Activated gamma-delta T cell (primary cell): ENCODE data around the gene MYO15B.

ENCODE experiments used
- DNase-seq: peaks from one replicate; lab custom pipeline; 2025; lab: John Stamatoyannopoulos, UW

The MYO15B gene

DNA sequence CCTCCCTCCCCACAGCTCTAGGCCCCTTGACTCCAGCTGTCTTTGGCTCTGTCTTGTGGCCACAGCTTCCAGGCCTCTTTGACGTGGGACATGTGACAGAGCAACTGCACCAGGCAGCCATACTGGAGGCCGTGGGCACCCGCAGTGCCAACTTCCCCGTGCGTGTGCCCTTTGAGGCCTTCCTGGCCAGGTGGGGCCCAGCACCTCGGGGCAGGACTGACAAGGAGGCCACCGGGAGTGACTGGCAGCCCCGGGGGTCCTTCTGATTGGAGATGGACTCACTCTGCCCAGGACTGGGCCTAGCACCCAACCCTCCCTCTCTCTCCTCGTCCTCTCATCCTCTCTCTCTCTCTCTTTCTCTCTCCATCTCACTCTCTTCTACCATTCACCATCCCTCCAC is 15.5 kb downstream of the MYO15B start:
- DNase-seq: no peak

DNA sequence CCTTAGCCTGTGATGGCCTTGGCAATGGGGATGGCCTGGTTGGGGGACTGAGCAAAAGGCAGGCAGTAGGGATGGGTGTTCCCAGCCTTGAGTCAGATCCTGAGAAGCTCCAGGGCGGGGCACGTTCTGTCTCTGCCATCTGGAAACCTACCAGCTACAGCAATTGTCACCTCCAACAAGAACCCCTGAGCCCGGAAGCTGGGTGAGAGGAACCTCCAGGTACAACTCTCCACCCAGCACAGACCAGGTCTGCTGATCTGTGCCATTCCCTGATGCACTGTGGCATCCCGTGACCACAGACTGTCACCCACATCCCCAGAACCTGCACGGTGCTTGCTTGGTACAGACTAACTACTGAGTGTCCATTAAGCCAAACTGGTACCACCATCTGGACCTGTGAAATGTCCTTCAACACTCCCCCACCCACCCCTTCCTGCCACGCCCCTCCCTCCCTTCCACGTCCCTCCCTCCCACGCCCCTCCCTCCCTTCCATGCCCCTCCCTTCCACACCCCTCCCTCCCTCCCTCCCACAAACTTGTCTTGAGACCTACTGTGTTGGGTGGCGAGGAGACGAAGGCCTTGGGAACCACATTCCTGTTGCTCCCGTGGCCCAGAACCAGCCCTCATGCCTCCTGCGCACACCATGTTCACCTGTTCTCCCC is 16.6 kb downstream of the MYO15B start:
- DNase-seq: no peak

DNA sequence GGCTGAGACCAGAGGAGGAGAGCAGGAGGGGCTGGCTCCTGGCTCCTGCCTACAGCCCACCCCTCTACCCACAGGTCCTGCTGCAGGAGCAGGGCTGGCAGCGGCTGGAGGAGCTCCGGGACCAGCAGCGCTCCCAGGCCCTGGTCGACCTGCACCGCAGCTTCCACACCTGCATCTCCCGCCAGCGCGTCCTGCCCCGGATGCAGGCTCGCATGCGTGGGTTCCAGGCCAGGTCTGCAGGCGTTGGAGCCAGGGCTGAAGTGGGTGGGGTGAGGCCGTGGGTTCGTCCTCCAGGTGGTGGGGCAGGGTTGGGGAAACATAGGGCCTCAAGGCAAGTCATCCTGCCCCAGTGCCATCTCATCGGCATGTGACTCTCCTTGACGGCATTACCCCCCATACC is 18.2 kb downstream of the MYO15B start:
- DNase-seq: no peak

DNA sequence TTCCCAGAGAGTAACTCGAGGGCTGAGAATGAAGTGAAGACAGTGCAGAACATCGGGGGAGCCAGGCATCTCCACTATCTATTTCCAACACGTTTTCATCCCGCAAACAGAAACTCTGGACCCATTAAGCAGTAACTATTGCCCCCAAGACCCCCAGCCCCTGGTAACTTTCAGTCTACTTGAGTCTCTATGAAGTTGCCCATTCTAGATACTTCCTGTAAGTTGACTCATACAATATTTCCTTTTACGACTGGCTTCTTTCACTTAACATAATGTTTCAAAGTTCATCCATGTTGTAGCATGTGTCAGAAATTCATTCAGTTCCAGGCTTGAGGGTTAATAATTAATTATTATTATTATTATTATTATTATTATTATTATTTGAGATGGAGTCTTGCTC is 19.5 kb downstream of the MYO15B start:
- DNase-seq: no peak

DNA sequence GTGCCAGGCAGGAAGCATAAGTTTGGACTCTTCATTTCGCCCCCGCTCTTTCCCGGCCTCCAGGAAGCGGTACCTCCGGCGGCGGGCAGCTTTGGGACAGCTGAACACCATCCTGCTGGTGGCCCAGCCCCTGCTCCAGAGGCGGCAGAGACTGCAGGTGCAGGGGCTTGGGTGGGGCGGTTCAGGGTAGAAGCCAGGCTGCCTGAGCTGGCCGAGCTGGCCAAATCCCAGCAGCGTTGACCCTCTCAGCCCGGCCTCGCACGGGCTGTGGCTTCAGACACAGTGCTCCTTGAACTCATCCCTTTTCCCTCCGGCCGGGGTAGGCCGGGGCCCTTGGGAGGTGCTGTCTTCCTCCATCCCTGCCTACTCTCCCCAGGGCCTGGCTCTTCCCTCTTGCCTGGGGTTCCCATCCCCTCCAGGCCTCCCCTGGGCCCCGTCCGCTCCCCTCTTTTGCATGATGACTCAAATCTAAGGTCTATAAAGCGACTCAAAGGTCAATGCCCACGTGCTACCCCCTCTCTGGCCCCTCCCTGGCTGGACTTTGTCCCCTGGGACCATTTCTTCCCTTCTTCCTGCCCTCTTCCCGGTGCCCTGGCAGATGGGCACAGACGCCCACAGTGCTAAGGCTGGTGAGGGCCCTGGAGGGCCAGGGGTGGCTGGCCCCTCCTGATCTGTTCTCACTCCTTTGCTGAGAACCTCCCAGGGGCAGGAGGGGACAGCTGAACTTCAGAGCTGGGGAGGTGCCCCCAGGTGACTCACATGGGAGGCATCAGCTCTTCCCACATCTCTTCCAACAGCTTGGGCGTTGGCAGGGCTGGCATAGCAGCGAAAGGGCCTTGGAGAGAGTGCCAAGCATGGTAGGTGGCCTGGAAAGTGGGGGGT is 22.7 kb downstream of the MYO15B start:
- no peak for DNase-seq

DNA sequence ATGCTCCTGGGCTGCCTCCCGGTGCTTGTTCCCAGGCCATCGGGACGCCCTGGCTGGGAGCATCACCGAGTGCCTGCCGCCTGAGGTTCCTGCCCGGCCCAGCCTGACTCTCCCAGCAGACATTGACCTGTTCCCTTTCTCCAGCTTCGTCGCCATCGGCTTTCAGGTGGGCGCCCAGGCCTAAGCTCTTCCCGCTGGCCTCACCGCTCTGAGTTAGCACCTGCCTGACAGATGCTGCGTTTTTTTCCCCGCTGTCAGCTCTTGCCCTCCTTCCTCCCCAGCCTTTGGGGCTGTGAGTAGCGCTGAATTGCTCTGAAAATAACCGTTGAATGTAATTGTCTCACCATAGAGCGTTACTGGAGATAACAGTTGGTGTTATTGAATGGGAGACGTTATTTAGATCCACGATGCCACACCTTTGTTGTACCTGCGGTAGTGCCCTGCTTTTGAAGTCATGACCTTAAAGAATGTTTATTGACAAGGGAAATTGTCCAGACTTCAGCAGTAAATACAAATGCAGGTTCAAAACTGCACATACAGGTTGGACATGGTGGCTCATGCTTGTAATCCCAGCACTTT is 24.3 kb downstream of the MYO15B start:
- DNase-seq: no peak

DNA sequence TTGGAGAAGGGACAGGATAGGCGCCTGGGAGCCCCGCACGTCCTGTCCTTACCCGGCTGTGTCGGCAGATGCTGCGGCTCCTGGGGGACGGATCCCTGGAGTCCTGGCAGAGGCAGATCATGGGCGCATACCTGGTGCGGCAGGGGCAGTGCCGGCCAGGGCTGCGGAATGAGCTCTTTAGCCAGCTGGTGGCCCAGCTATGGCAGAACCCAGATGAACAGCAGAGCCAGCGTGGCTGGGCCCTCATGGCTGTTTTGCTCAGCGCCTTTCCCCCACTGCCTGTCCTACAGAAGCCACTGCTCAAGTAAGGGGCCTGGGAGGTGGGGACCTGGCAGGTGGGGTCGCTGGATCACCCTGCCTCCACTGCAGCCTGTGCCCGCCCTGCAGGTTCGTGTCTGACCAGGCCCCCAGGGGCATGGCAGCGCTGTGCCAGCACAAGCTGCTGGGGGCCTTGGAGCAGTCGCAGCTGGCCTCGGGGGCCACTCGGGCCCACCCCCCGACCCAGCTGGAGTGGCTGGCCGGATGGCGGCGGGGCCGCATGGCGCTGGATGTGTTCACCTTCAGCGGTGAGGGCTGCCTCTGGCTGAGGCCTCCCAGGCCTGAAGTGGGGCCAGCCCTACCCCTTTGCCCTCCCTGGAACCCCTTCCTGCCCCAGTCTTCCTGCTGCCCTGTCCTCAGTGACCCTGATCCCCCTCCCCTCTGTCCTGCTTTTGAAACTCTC is 25.5 kb downstream of the MYO15B start:
- no peak for DNase-seq

DNA sequence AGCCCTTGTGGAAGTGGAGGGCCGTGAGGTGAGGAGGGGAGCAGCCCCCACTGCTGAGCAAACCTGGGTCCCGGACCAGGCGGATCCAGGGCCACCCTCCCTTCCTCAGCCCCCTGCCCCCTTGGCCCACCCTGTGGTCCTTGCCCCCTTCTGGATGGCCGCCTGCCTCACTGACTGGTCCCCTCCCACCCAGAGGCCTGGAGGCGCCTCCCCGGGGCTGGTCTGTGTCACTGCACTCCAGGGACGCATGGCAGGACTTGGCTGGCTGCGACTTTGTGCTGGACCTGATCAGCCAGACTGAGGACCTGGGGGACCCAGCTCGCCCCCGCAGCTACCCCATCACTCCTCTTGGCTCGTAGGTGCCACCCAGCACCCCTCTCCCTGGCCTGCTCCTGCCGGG is 26.4 kb downstream of the MYO15B start:
- DNase-seq: no peak

DNA sequence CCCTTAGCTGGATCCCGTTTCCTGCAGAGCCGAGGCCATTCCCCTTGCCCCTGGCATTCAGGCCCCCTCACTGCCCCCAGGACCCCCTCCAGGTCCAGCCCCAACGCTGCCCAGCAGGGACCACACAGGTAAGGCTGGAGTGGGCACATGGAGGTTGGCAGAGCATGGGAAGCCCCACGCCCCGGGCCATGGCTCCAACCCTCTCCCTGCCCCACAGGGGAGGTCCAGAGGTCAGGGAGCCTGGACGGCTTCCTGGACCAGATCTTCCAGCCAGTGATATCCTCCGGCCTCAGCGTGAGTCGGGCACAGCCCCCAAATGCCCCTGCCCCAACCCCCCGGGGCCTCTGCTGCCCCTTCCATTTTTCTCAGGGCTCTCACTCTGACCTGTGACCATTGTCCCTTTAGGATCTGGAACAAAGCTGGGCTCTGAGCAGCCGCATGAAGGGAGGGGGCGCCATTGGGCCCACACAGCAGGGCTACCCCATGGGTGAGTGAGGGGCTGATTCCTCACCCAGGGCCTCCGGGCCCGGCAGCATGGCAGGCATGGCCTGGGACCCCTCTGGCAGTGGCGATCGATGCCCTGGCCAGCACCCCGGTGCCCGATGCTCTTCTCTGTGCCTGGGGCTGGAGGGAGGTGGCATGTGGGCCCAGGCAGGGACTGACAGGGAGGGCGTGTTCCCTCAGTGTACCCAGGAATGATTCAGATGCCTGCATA is 27.1 kb downstream of the MYO15B start:
- DNase-seq: no peak

DNA sequence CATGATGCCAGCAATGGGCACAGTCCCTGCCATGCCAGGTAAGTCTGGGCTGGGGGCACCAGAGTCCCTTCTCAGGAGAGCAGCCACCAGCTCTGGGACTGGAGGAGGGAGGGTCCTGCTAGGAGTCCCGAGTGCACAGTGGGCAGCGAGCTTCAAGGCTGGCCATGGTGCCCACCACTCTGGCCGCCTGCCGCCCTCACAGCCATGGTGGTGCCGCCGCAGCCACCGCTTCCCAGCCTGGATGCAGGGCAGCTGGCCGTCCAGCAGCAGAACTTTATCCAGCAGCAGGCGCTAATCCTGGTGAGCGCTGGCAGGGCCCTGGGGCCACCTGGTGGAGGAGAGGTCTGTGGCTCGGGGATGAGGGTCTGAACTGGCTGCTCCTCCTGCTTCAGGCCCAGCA is 27.7 kb downstream of the MYO15B start:
- DNase-seq: no peak

DNA sequence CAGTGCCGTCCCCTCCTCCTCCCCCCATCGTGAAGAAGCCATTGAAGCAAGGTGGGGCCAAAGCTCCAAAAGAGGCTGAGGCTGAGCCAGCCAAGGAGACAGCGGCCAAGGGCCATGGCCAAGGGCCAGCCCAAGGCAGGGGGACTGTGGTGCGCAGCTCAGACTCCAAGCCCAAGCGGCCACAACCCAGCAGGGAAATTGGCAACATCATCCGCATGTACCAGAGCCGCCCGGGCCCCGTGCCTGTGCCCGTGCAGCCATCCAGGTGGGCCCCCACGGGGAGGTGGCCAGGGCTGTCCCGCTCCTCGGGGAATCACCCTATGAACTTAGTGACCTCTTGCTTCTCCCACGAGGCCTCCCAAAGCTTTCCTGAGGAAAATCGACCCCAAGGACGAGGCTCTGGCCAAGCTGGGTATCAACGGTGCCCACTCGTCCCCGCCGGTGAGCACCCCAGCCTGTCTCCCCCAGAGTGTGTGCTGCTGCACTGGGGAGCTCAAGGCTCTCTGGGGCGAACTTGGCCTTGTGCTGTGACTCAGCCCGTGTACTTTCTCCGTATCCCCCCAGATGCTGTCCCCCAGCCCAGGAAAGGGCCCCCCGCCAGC is 29.0 kb downstream of the MYO15B start:
- DNase-seq: no peak

DNA sequence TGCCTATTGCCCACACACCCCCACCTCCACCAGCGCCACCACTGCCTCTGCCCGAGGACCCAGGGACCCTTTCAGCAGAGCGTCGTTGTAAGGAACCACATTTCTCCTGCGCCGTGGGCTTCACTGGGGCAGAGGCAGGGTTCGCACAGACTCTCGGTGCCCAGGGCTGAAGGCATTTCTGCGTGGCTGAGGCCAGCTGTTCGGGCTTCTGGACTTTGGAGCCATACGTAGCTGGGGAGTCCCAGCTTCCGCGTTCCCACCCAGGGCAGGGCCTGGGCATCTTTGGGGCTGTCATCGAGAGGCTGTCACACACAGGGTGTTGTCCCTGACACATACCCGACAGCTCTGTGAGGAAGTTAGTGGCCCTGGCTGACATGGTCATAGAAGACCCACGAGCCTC is 29.6 kb downstream of the MYO15B start:
- DNase-seq: no peak

DNA sequence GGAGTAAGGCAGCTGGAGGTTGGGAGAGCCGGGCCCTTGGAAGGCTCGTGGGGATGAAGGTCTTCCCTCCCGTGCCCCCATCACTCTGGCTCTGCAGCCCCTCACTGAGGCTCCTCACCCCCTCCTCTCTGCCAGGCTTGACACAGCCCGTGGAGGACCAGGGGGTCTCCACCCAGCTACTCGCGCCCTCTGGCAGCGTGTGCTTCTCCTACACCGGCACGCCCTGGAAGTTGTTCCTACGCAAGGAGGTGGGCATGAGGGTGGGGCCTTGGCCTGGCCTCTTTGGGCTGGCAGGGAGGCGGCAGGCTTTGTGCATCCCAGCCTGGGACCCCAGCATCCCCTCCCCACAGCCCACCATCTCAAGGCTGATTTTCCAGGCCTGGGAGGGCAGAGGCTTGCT is 30.1 kb downstream of the MYO15B start:
- DNase-seq: no peak

DNA sequence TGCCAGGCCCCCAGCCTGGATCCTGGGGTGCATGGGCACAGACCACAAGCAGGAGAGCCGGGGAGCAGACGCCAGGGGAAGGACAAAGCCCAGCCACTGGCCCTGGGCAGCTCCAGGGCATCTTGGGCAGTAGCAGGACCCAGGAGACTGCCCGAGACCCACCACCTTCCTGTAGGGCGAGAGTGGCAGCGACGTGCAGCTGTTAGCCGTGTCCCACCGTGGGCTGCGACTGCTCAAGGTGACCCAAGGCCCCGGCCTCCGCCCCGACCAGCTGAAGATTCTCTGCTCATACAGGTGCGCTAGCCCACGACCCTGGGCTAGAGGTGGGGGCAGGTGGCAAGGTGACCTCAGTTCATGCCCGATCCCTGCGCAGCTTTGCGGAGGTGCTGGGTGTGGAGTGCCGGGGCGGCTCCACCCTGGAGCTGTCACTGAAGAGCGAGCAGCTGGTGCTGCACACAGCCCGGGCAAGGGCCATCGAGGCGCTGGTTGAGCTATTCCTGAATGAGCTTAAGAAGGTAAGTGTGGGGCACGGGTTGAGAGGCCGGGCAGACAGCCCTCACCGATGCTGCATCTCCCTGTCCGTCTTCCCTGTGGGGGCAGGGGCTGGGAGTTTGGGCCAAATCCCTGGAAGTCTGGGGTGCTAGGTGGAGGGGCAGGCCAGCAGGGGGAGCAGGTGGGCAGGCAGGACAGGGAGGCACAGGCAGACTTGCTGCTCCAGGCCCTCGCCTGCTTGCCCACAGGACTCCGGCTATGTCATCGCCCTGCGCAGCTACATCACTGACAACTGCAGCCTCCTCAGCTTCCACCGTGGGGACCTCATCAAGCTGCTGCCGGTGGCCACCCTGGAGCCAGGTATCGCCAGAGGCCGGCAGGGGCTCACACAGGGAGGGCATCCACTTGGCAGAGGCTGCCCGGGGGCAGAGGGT is 32.2 kb downstream of the MYO15B start:
- DNase-seq: no peak

DNA sequence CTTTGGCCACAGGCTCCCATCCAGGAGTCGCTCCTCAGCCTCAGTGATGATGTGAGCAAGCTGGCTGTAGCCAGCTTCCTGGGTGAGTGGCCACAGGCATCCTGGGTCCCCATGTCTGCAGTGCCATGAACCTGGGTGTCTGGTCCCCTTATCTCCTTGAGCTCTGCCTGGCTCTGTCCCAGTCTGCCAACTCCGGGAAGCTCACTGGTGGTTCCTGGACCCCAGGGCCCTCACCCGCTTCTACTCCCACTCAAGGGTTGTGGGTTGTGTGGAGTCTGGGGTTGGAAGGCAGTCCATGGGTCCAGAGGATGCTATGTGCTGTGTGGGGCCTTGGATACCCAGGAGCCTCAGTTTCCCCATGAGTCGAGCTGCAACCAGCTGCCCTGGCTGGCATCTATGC is 33.9 kb downstream of the MYO15B start:
- DNase-seq: no peak

DNA sequence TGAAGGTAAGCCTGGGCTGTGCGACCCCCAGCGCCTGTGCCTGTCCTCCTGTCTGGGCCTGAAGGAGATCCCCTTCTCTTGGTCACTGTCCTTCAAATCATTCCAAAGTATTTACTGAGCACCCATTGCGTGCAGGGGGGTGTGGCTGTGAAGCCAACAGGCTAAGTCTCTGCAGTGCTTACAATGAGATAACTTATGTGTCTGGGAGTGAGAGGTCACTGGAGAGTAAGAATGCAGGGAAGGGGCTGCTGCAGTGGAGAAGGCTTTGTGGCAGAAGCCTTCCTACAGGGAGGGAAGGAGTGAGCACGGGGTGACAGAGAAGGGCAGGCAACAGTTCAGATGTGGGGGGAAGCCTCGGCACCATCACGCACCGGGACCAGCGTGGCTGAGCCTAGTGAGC is 34.5 kb downstream of the MYO15B start:
- DNase-seq: no peak

DNA sequence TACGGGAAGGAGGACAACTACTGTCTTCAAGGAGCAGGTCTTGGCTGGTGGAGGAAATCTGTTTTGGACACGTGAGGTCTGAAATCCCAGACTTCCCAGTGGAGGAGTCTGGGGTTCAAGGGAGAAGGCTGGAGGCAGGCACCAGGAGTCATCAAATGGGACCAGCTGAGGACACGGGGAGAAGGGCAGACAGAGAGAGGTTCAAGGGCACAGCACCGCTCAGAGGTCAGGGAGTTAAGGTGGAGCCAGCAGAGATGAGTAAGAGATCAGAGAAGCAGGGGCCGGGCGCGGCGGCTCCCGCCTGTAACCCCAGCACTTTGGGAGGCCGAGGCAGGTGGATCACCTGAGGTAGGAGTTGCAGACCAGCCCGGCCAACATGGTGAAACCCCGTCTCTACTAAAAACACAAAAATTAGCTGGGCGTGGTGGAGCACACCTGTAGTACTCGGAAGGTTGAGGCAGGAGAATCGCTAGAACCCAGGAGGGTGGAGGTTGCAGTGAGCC is 35.2 kb downstream of the MYO15B start:
- DNase-seq: no peak

DNA sequence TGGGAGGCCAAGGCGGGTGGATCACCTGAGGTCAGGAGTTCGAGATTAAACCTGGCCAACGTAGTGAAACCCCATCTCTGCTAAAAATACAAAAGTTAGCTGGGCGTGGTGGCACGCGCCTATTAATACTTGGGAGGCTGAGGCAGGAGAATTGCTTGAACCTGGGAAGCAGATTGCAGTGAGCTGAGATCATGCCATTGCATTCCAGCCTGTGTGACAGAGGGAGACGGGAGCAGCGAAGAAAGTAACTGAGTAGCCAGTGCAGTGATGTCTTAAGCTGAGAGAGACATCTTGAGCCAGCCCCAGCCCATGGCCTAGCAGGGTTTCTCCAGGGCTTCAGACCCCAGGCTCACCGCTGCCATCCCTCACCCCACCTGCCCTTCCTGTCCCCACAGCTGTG is 35.8 kb downstream of the MYO15B start:
- no peak for DNase-seq

DNA sequence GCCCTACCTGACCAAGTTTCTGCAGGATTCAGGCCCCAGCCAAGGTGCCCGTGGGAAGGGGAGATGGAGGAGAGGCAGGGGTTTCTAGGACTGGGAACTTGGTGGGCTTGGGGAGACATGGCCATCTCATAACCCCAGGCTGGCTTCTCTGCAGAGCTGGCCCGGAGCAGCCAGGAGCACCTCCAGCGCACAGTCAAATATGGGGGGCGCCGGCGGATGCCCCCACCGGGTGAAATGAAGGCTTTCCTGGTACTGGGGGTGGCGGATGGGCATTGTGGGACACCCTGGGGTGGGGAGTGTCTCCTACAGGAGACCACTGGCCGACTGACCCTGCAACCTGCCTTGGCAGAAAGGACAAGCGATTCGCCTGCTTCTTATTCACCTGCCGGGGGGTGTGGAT is 36.4 kb downstream of the MYO15B start:
- DNase-seq: no peak

DNA sequence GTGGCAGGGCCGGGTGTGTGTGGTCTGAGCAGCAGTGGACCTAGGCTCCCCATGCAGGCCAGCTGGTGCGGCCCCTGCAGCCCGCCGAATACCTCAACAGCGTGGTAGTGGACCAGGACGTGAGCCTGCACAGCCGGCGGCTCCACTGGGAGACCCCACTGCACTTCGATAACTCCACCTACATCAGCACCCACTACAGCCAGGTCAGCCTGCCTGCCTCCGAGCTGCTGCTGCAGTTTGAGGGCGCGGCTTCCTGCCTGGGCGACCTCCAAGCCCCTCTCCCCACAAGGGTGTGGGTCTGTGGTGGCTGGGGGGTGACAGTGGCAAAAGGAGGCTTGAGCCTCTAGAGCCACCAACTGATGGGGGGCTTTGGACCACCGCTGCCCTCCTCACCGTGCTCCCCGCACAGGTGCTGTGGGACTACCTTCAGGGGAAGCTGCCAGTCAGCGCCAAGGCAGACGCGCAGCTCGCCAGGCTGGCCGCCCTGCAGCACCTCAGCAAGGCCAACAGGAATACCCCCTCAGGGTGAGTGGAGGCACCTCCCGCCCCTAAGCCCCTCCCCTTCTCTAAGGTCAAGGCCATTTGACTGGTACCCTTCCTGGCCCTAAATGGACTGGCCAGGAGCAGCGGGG is 37.2 kb downstream of the MYO15B start:
- no peak for DNase-seq
